T-cell (primary cell): ENCODE results near the gene ZNF630. TPM values are rescaled to one million over a fixed set of nuclear protein-coding genes. Genes with fewer than 3 reads are reported as not detected.

ENCODE experiments used
- ATAC-seq, 4 experiments: fragments of 200-7000 bp in 3 of 4; fragments of 150-1000 bp in 1 of 4; cut with Tn5 transposase; replicated peaks in 1 of 4; 1 replicate in 3 of 4; 2 replicates in 1 of 4; pipeline ENCODE4 v1.10.0; 2021; ENCODE audit warnings: moderate library complexity in 3 of 4, mild to moderate bottlenecking in 2 of 4, moderate number of reproducible peaks in 1 of 4
- CTCF ChIA-PET, 2 donors: fragments of 300-600 bp; sonication (Branson Sonifier 250); formaldehyde crosslinking; loops; one replicate each; lab custom pipeline; 2022; ENCODE audit warnings: antibody characterized with exemption in 2 of 2; lab: Charles Lee
- POLR2A ChIA-PET, 2 donors: fragments of 300-600 bp; sonication (Branson Sonifier 250); formaldehyde crosslinking; loops; one replicate each; lab custom pipeline; 2022; ENCODE audit warnings: antibody characterized with exemption in 2 of 2; lab: Charles Lee
- DNase-seq, 35 experiments: peaks; one replicate each; pipeline versions ENCODE4 v3.0.0 to v3.0.0-alpha.2; 2013 to 2023
- H3K27ac ChIP-seq: one replicate; pipeline ENCODE4 v1.5.1; 2013; ENCODE audit warnings: low read length
- H3K27me3 ChIP-seq, 2 experiments: replicated peaks in 1 of 2; 1 replicate in 1 of 2; 2 replicates in 1 of 2; pipeline versions ENCODE4 v1.6.1 to v1.7.0; 2013; ENCODE audit warnings: low read length in 1 of 2, mixed read lengths in 1 of 2; ENCODE audit not compliant: control insufficient read depth in 2 of 2, insufficient read depth in 2 of 2; ENCODE audit errors: extremely low read depth in 1 of 2
- H3K36me3 ChIP-seq, 2 donors: 1 replicate in 1 of 2; 2 replicates in 1 of 2; pipeline versions ENCODE4 v1.6.1 to v1.7.0; 2013; ENCODE audit warnings: low read length in 1 of 2; ENCODE audit not compliant: control insufficient read depth in 2 of 2, insufficient read depth in 1 of 2; ENCODE audit errors: extremely low read depth in 1 of 2
- H3K4me1 ChIP-seq, 2 experiments: 1 replicate in 1 of 2; 2 replicates in 1 of 2; pipeline versions ENCODE4 v1.6.1 to v1.7.0; 2013; ENCODE audit warnings: low read length in 2 of 2, mixed read lengths in 1 of 2; ENCODE audit not compliant: insufficient read depth in 2 of 2, control insufficient read depth in 1 of 2; ENCODE audit errors: extremely low read depth in 1 of 2
- H3K4me3 ChIP-seq, 2 donors: 1 replicate in 1 of 2; 2 replicates in 1 of 2; pipeline versions ENCODE4 v1.5.1 to v1.7.0; 2013; ENCODE audit warnings: mild to moderate bottlenecking in 2 of 2, low read length in 1 of 2, moderate library complexity in 1 of 2; ENCODE audit not compliant: control insufficient read depth in 1 of 2; ENCODE audit errors: extremely low read depth in 1 of 2
- H3K9me3 ChIP-seq: 2 replicates; pipeline ENCODE4 v1.7.0; 2013
- H3K27ac Mint-ChIP-seq, 2 donors: one replicate each; pipeline ENCODE4 v1.8.0; 2020 to 2021; ENCODE audit warnings: mild to moderate bottlenecking in 2 of 2, mixed read lengths in 2 of 2
- H3K27me3 Mint-ChIP-seq, 2 donors: one replicate each; pipeline ENCODE4 v1.8.0; 2021 to 2022; ENCODE audit warnings: mixed read lengths in 2 of 2
- H3K36me3 Mint-ChIP-seq: one replicate; pipeline ENCODE4 v1.8.0; 2021; ENCODE audit warnings: mixed read lengths
- H3K4me1 Mint-ChIP-seq, 3 donors: one replicate each; pipeline ENCODE4 v1.8.0; 2020 to 2022; ENCODE audit warnings: mixed read lengths in 3 of 3, mild to moderate bottlenecking in 1 of 3
- H3K4me3 Mint-ChIP-seq, 3 donors: one replicate each; pipeline ENCODE4 v1.8.0; 2020 to 2022; ENCODE audit warnings: mild to moderate bottlenecking in 3 of 3, mixed read lengths in 3 of 3, moderate library complexity in 3 of 3
- H3K9me3 Mint-ChIP-seq, 3 donors: one replicate each; pipeline ENCODE4 v1.8.0; 2020 to 2022; ENCODE audit warnings: mixed read lengths in 3 of 3
- WGBS: methylation state at CpG from one replicate; pipeline ENCODE4 v1.1.5; 2013; ENCODE audit warnings: missing lambda C conversion rate; ENCODE audit not compliant: insufficient coverage; 5-methylcytosine and 5-hydroxymethylcytosine counted together
- total RNA-seq, 35 experiments: library from RNA in 6 of 35; stranded (reverse) in 6 of 35; fragments of 120-200 nt in 1 of 35; gene quantifications; one replicate each; pipeline versions ENCODE4 v1.2.1 to v1.2.4 and lab custom pipeline; 2013 to 2026

ZNF630 gene
- total RNA-seq, 5 donors from 2014 or later (not counting 1 experiment from before 2014, with no cell fraction given): 2.1 to 3.3 (median 2.7) TPM

DNA sequence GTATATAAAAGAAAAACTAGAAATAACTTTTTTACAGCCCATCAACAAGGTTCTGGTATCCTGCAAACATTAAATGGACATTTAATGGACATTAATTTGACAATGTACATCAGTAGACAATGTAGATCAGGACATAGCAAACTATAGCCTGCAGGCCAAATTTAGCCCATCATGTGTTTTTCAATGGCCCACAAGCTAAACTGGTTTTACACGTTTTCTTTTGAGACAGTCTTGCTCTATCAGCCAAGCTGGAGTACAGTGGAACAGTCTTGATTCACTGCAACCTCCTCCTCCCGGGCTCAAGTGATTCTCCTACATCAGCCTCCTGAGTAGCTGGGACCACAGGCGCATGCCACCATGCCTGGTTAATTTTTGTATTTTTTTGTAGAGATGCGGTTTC, 7.2 kb downstream of the ZNF630 start:
- CTCF ChIA-PET: no interaction called here
- Histone ChIP-seq H3K9me3 (peaks cover under 1% of the 10 kb centered on the region), H3K4me3 (no peak overlapping the region), H3K36me3 (peaks cover 0 to 5% of the 10 kb centered on the region in 2 donors), H3K4me1 (no peaks in the 10 kb centered on the region), H3K27ac (no peak overlapping the region), H3K27me3 (no peaks in the 10 kb centered on the region)
- DNase-seq: no peak
- Mint-ChIP-seq H3K27ac (no peak overlapping the region), H3K4me1 (peaks cover 2 to 9% (median 4%) of the 10 kb centered on the region in 3 donors), H3K27me3 (peaks cover 0 to 4% of the 10 kb centered on the region in 2 donors), H3K9me3 (peaks cover 3 to 5% (median 4%) of the 10 kb centered on the region in 3 donors), H3K4me3 (no peak overlapping the region), H3K36me3 (peaks cover 37% of the 10 kb centered on the region)
- no CpG with 5 or more reads among the region's 4 CpGs for WGBS
- no peak for ATAC-seq
- POLR2A ChIA-PET: no interaction called here

GRCh38 chrX:48059296-48059639, 12.2 kb downstream of the ZNF630 start:
- no peak for DNase-seq
- peaks cover 8 to 12% (median 11%) of the 10 kb centered on the region in 3 donors for H3K9me3 Mint-ChIP-seq
- H3K4me3 Mint-ChIP-seq: no peak overlapping the region
- Histone ChIP-seq H3K4me1 (no peaks in the 10 kb centered on the region), H3K36me3 (peaks cover 0 to 5% of the 10 kb centered on the region in 2 donors), H3K27me3 (no peaks in the 10 kb centered on the region), H3K9me3 (peaks cover 8% of the 10 kb centered on the region), H3K4me3 (no peak overlapping the region), H3K27ac (no peak overlapping the region)
- H3K27me3 Mint-ChIP-seq: peaks cover 0 to 8% of the 10 kb centered on the region in 2 donors
- H3K36me3 Mint-ChIP-seq: peaks cover 44% of the 10 kb centered on the region
- CTCF ChIA-PET: no interaction called here
- WGBS: no CpG with 5 or more reads among the region's 1 CpG
- POLR2A ChIA-PET: no interaction called here
- no peak for ATAC-seq
- no peaks in the 10 kb centered on the region for H3K4me1 Mint-ChIP-seq
- H3K27ac Mint-ChIP-seq: no peak overlapping the region

- POLR2A ChIA-PET: no interaction called here
- H3K4me3 Mint-ChIP-seq: no peak overlapping the region
- no CpG with 5 or more reads among the region's 2 CpGs for WGBS
- no peak overlapping the region for H3K4me3 ChIP-seq
- peaks cover 0 to 8% of the 10 kb centered on the region in 2 donors for H3K27me3 Mint-ChIP-seq
- CTCF ChIA-PET: no interaction called here
- H3K9me3 ChIP-seq: peaks cover 8% of the 10 kb centered on the region
- ATAC-seq (no peak), DNase-seq (no peak)
- no peaks in the 10 kb centered on the region for H3K27me3 ChIP-seq
- no peaks in the 10 kb centered on the region for H3K4me1 Mint-ChIP-seq
- peaks cover 44% of the 10 kb centered on the region for H3K36me3 Mint-ChIP-seq
- H3K4me1 ChIP-seq: no peaks in the 10 kb centered on the region
- H3K27ac Mint-ChIP-seq: no peak overlapping the region
- H3K27ac ChIP-seq: no peak overlapping the region
- H3K9me3 Mint-ChIP-seq: peaks cover 8 to 12% (median 11%) of the 10 kb centered on the region in 3 donors
- peaks cover 0 to 5% of the 10 kb centered on the region in 2 donors for H3K36me3 ChIP-seq
Measured at GRCh38 chrX:48058621-48059295, 12.7 kb downstream of the ZNF630 start.

GRCh38 chrX:48046846-48047245, 24.6 kb downstream of the ZNF630 start:
- no peaks in the 10 kb centered on the region for H3K4me1 ChIP-seq
- no CpG with 5 or more reads among the region's 5 CpGs for WGBS
- H3K27ac Mint-ChIP-seq: no peak overlapping the region
- ChIA-PET CTCF (no interaction called here), POLR2A (no interaction called here)
- H3K27me3 ChIP-seq: no peaks in the 10 kb centered on the region
- H3K9me3 Mint-ChIP-seq: no peaks in the 10 kb centered on the region
- DNase-seq (no peak), ATAC-seq (no peak)
- H3K36me3 Mint-ChIP-seq: peaks cover 11% of the 10 kb centered on the region
- H3K27ac ChIP-seq: no peak overlapping the region
- no peak overlapping the region for H3K4me3 ChIP-seq
- peaks cover 0 to 22% of the 10 kb centered on the region in 2 donors for H3K27me3 Mint-ChIP-seq
- H3K36me3 ChIP-seq: no peaks in the 10 kb centered on the region
- no peak overlapping the region for H3K4me3 Mint-ChIP-seq
- no peaks in the 10 kb centered on the region for H3K9me3 ChIP-seq
- no peaks in the 10 kb centered on the region for H3K4me1 Mint-ChIP-seq

GRCh38 chrX:48045410-48046311, 25.8 kb downstream of the ZNF630 start:
- 100% methylated on average over 1 of the region's 8 CpGs for WGBS
- ChIA-PET CTCF (no interaction called here), POLR2A (no interaction called here)
- DNase-seq: no peak
- no peak overlapping the region for H3K27ac ChIP-seq
- Mint-ChIP-seq H3K27me3 (peaks cover 0 to 22% of the 10 kb centered on the region in 2 donors), H3K27ac (no peak overlapping the region), H3K4me3 (peak overlapping the region in 1 of 3 donors; percentile 6), H3K36me3 (peaks cover 11% of the 10 kb centered on the region), H3K4me1 (no peaks in the 10 kb centered on the region), H3K9me3 (no peaks in the 10 kb centered on the region)
- no peak overlapping the region for H3K4me3 ChIP-seq
- no peaks in the 10 kb centered on the region for H3K27me3 ChIP-seq
- no peaks in the 10 kb centered on the region for H3K9me3 ChIP-seq
- ATAC-seq: no peak
- no peaks in the 10 kb centered on the region for H3K36me3 ChIP-seq
- no peaks in the 10 kb centered on the region for H3K4me1 ChIP-seq

GRCh38 chrX:48043056-48043455, 28.4 kb downstream of the ZNF630 start:
- H3K36me3 ChIP-seq: no peaks in the 10 kb centered on the region
- no peak overlapping the region for H3K27ac Mint-ChIP-seq
- DNase-seq (no peak), ATAC-seq (no peak)
- H3K27ac ChIP-seq: no peak overlapping the region
- WGBS: 60% methylated on average over 1 of the region's 4 CpGs
- peaks cover 14% of the 10 kb centered on the region for H3K36me3 Mint-ChIP-seq
- H3K4me1 ChIP-seq: no peaks in the 10 kb centered on the region
- no peaks in the 10 kb centered on the region for H3K4me1 Mint-ChIP-seq
- H3K9me3 Mint-ChIP-seq: no peaks in the 10 kb centered on the region
- no peak overlapping the region for H3K4me3 ChIP-seq
- no peaks in the 10 kb centered on the region for H3K9me3 ChIP-seq
- peaks cover 0 to 16% of the 10 kb centered on the region in 2 donors for H3K27me3 Mint-ChIP-seq
- no peaks in the 10 kb centered on the region for H3K27me3 ChIP-seq
- POLR2A ChIA-PET: interaction anchor here in 1 of 2 donors (0.6 kb wide), 1 partner anchor 248 kb away, joined by 5 read pairs; no protein-coding TSS in a partner anchor
- CTCF ChIA-PET: interaction anchor here in 1 of 2 donors (0.6 kb wide), 1 partner anchor 1373 kb away, joined by 3 read pairs; no protein-coding TSS in a partner anchor
- no peak overlapping the region for H3K4me3 Mint-ChIP-seq
